ENCODE data around the gene CCDC17. TPM values are rescaled to one million over a fixed set of nuclear protein-coding genes. Genes with fewer than 3 reads are reported as not detected.

Gene CCDC17
- under 0.01 and 0.86 TPM in 2 replicates for total RNA-seq

DNA sequence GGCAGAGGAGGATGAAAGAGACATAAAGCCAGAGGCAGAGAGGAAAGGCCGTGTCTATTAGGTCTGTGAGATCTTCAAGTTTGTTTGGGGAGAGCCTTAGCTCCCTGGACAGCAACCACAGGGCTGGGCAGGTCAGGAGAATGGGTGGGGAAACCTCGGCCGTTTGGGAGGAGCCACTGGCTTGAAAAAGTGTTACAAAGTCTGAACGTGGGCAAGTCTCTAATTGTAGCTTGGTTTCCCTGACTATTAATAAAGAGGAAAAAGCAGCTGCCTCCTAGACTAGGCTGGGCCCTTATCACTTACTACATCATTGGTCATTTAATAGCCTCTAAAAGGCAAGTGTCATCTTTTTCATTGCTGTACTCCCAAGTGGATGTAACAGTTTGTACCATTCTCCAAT lies at the start of gene CCDC17:
CCDC17 (minus strand) TSS at position 83 of the 400 bp plus-strand sequence. CDS start 145 bp downstream, outside the sequence.

GRCh38 chr1:45583666-45584350 lies 40.0 kb downstream of the CCDC17 start, which contains the start of gene NASP:
TSS of gene NASP (plus strand) at chr1:45584041. CDS start at chr1:45584147, 106 bp downstream.

Other genes starting within 250 kb of the CCDC17 start
- 0.53 and 2.0 TPM in 2 replicates for gene TESK2, start 132.9 kb downstream of the CCDC17 start, total RNA-seq
- gene CCDC163, start 124.0 kb downstream of the CCDC17 start, total RNA-seq: 3.5 and 5.8 TPM in 2 replicates
- gene MMACHC, start 123.8 kb downstream of the CCDC17 start, total RNA-seq: 4.0 and 11.3 TPM in 2 replicates
- 677 and 840 TPM in 2 replicates for gene PRDX1, start 102.2 kb downstream of the CCDC17 start, total RNA-seq
- 123 and 147 TPM in 2 replicates for gene AKR1A1, start 73.2 kb downstream of the CCDC17 start, total RNA-seq
- 34.3 and 54.8 TPM in 2 replicates for gene NASP, start 40.0 kb downstream of the CCDC17 start, total RNA-seq
- gene GPBP1L1, start 62.5 kb upstream of the CCDC17 start, total RNA-seq: 77.3 and 125 TPM in 2 replicates
- 21.9 and 32.1 TPM in 2 replicates for gene TMEM69, start 64.1 kb upstream of the CCDC17 start, total RNA-seq
- 9.5 and 14.2 TPM in 2 replicates for gene IPP, start 126.6 kb upstream of the CCDC17 start, total RNA-seq
- 23.2 and 27.4 TPM in 2 replicates for gene MAST2, start 179.6 kb upstream of the CCDC17 start, total RNA-seq

All from myometrial cell (primary cell).